Sigmoid colon (tissue), 7 donors: ENCODE measurements around the gene DNAH12. TPM values are rescaled to one million over a fixed set of nuclear protein-coding genes. Genes with fewer than 3 reads are reported as not detected.

Source experiments
- DNase-seq: peaks from one replicate; pipeline ENCODE4 v3.0.0-alpha.2; 2019
- H3K27ac ChIP-seq, 4 donors: fragments of 200-600 bp; sonication (generic); one replicate each; pipeline ENCODE4 v1.5.1; 2016 to 2019; ENCODE audit warnings: mild to moderate bottlenecking in 1 of 4
- H3K27me3 ChIP-seq, 3 donors: fragments of 200-600 bp; sonication (generic); one replicate each; pipeline ENCODE4 v1.5.1; 2019; ENCODE audit warnings: mild to moderate bottlenecking in 1 of 3
- H3K36me3 ChIP-seq, 4 donors: fragments of 200-600 bp; sonication (generic); one replicate each; pipeline ENCODE4 v1.5.1; 2016 to 2019
- H3K4me1 ChIP-seq, 4 donors: fragments of 200-600 bp; sonication (generic); one replicate each; pipeline ENCODE4 v1.5.1; 2017 to 2019
- H3K4me3 ChIP-seq, 4 donors: fragments of 200-600 bp; sonication (generic); one replicate each; pipeline ENCODE4 v1.5.1; 2017 to 2019; ENCODE audit warnings: mild to moderate bottlenecking in 2 of 4, moderate library complexity in 1 of 4
- H3K9me3 ChIP-seq, 4 donors: fragments of 200-600 bp in 3 of 4; sonication (generic) in 3 of 4; one replicate each; pipeline versions ENCODE4 v1.5.1 to v1.6.1; 2013 to 2019
- EP300 ChIP-seq, 4 donors: sonication (generic); formaldehyde crosslinking; IDR thresholded peaks; one replicate each; pipeline ENCODE4 v1.6.1; 2017; ENCODE audit warnings: antibody characterized with exemption in 4 of 4
- POLR2A ChIP-seq, 2 donors: fragments of 450-650 bp; IDR thresholded peaks; one replicate each; pipeline ENCODE4 v1.6.1; 2016; ENCODE audit warnings: antibody characterized with exemption in 2 of 2, mild to moderate bottlenecking in 2 of 2, moderate library complexity in 2 of 2
- POLR2AphosphoS5 ChIP-seq, 4 donors: sonication (generic); formaldehyde crosslinking; IDR thresholded peaks; one replicate each; pipeline ENCODE4 v1.6.1; 2017; ENCODE audit warnings: antibody characterized with exemption in 4 of 4
- WGBS, 2 donors: extraction: QIAGEN DNeasy Blood & Tissue Kit; methylation state at CpG; one replicate each; pipeline ENCODE4 v1.1.7; 2013; 5-methylcytosine and 5-hydroxymethylcytosine counted together
- intact Hi-C: fragments of 100-400 bp; cut with DNase I; formaldehyde crosslinking; loops from one replicate; pipeline ENCODE4 v1.15.1; 2023
- polyA plus RNA-seq, 3 donors: library from polyadenylated mRNA; stranded (reverse); fragments of 200-250 nt; gene quantifications; one replicate each; pipeline ENCODE4 v1.2.3, GENCODE V29; 2013
- total RNA-seq, 4 donors: library from RNA; depleted of rRNA; stranded (reverse); fragments of >200 nt; gene quantifications; one replicate each; pipeline ENCODE4 v1.1.0, GENCODE V29; 2016
- TF ChIP-seq, protein P1 (sequence below), 4 experiments: fragments of 450-650 bp in 3 of 4; fragments of 200-600 bp in 1 of 4; IDR thresholded peaks; one replicate each; pipeline ENCODE4 v1.5.1; 2016 to 2019; ENCODE audit warnings: antibody characterized with exemption in 4 of 4, mild to moderate bottlenecking in 3 of 4, moderate library complexity in 2 of 4
- donor health status: healthy with polysubstance abuse.
- donor health status: Bipolar disorder and iron deficiency.
- donor health status: healthy.

Gene DNAH12
- total and polyA plus RNA-seq, 7 donors = 0.16 to 0.28 (median 0.27) TPM; not detected in 4

DNA sequence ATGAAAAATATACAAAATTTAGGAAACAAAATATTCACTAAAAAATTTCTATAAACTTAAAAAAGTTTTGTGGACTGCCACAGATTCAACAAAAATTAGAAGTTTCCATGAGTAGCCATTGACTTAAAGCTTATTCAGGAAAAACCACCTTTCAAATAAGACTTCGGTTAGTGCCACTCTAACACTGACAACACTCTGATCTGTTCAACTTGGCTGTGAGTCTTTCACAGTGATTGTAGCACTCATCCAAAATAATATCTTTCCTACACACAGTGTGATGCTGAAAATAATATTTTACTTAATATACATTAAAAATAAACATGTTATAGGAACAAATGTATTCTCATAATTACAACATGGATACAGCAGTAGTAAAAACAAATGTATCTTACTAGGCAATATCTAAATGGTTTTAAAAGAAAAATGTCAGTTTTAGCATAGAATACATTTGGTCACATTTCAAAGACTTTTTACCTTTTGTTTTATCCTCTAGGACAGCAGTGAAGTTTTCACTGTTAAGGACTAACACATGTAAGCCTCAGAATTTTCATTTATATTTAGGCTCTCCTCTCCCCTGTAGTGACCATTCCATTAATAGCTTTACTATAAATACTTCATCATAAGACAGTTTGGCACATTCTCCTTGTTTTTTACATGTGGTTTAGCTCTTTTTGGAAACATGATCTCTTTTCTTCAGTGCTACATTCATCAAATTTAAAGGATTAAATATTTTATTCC, 251.8 kb downstream of the DNAH12 start, which contains the start of gene ASB14:
ASB14 (minus strand) TSS at position 527 of the 738 bp plus-strand sequence. CDS start 652 bp downstream, outside the sequence.
- no peak within 1 kb of the TSS for H3K4me3 ChIP-seq
- no peak for TF ChIP-seq POLR2A (IDR thresholded peaks at IDR 0.05)
- no peak for TF ChIP-seq EP300 (IDR thresholded peaks at IDR 0.05)
- TF ChIP-seq, protein P1, sequence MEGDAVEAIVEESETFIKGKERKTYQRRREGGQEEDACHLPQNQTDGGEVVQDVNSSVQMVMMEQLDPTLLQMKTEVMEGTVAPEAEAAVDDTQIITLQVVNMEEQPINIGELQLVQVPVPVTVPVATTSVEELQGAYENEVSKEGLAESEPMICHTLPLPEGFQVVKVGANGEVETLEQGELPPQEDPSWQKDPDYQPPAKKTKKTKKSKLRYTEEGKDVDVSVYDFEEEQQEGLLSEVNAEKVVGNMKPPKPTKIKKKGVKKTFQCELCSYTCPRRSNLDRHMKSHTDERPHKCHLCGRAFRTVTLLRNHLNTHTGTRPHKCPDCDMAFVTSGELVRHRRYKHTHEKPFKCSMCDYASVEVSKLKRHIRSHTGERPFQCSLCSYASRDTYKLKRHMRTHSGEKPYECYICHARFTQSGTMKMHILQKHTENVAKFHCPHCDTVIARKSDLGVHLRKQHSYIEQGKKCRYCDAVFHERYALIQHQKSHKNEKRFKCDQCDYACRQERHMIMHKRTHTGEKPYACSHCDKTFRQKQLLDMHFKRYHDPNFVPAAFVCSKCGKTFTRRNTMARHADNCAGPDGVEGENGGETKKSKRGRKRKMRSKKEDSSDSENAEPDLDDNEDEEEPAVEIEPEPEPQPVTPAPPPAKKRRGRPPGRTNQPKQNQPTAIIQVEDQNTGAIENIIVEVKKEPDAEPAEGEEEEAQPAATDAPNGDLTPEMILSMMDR (IDR thresholded peaks at IDR 0.05) = no peak
- no peak for TF ChIP-seq POLR2AphosphoS5 (IDR thresholded peaks at IDR 0.05)
- 95 to 97% methylated on average over 1 of the region's 1 CpG for WGBS, 2 donors

DNA sequence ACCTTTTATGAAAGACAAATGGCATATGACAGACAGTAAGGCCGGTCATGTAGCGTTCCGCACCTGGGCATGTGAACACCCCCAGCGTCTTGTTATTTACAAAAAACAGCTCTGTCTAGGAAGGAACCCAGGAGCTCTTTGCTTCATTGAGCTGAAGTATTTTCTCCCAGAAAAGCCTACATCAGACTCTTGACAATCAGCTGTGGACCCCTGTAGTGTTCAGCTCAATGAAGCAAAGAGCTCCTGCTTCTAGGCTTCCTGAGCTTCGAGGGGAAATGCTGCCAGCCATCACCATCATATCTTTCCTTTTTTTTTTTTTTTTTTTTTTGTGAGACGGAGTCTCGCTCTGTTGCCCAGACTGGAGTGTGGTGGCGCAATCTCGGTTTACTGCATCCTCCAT, 255.7 kb downstream of the DNAH12 start:
- H3K4me1 ChIP-seq = no peaks in the 10 kb centered on the region
- no peak overlapping the region for H3K4me3 ChIP-seq
- no peaks in the 10 kb centered on the region for H3K27me3 ChIP-seq
- no peak for DNase-seq
- intact Hi-C loops = no loop called here
- WGBS, 2 donors = 88 to 93% methylated on average over 9 of the region's 9 CpGs
- no peaks in the 10 kb centered on the region for H3K9me3 ChIP-seq
- no peak overlapping the region for H3K27ac ChIP-seq
- no peaks in the 10 kb centered on the region for H3K36me3 ChIP-seq
- TF ChIP-seq POLR2AphosphoS5 (IDR thresholded peaks at IDR 0.05) (no peak), EP300 (IDR thresholded peaks at IDR 0.05) (no peak), POLR2A (IDR thresholded peaks at IDR 0.05) (no peak)
- TF ChIP-seq, protein P1 (IDR thresholded peaks at IDR 0.05) = no peak

More for the DNA sequence above, 251.8 kb downstream of the DNAH12 start, which contains the start of gene ASB14:
- no peak within 1 kb of the TSS for H3K27ac ChIP-seq
- no peak for DNase-seq
- H3K9me3 ChIP-seq = no peaks in the 10 kb centered on the region
- intact Hi-C loops = no loop called here
- H3K4me1 ChIP-seq = no peaks in the 10 kb centered on the region
- H3K27me3 ChIP-seq = no peaks in the 10 kb centered on the region
- no peaks in the 10 kb centered on the region for H3K36me3 ChIP-seq

DNA sequence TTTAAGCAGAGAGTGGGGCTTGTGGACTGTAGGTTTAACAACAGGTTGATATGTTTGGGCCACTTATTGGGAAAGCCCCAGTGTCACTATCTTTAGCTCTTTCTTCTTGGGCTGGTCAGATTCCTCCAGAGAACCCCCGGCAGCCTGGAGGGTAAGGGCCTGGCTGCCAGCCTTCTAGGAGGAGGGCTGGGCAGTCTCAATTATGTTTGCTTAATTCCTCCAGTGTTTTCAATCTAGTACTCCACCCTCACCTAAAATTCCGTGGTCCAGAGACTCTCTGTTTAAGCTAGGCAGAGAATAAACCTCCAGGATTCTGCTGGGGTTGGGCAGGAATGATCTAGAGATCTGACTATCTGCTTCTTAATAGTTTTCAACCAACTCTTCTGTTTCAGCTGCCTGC, 256.9 kb downstream of the DNAH12 start:
- WGBS, 2 donors = 42 to 90% methylated on average over 2 of the region's 2 CpGs
- DNase-seq = no peak
- Histone ChIP-seq H3K27ac (no peak overlapping the region), H3K9me3 (no peaks in the 10 kb centered on the region), H3K4me1 (no peaks in the 10 kb centered on the region), H3K27me3 (no peaks in the 10 kb centered on the region), H3K36me3 (no peaks in the 10 kb centered on the region), H3K4me3 (no peak overlapping the region)
- intact Hi-C loops = no loop called here
- TF ChIP-seq EP300 (IDR thresholded peaks at IDR 0.05) = no peak

DNA sequence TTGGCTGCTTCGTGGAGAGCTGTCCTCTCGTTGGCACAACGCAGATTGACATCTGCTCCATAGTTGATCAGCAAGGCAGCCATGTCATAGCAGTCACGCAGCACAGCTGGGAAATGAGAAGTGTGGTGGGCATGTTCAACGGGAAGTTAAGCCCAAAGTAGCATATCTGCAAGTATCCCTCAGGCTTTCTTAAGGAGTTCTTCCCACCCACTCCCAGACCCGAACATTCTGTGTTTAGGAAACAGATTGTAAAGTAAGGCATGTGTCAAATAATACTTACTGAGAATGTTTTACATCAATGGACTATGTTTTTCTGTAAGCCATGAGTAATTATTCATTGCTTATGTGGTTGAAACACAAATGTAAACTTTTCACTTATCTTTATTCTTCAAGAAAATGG, 260.8 kb downstream of the DNAH12 start:
- whole genome bisulfite sequencing, 2 donors = 63 to 67% methylated on average over 6 of the region's 6 CpGs
- H3K4me3 ChIP-seq = no peak overlapping the region
- intact Hi-C loops = no loop called here

DNA sequence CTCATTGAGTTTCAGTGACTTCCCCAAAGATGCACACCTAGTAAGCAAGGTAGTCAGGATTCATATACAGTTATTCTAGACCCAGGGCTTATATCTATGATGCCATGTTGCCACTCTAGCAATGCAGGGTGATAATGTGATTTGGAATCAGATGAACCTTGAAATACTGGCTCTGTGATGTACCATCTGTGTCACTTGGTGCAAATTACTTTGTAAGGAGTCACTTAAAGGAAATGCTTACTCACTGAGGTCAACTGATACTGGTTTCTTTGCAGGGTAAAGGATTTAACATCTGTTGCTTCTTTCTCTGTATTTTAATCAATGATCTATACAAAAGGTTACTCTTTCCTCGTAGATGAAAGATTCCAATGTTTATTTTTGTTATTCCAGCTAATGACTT, 262.4 kb downstream of the DNAH12 start:
- no peaks in the 10 kb centered on the region for H3K4me1 ChIP-seq
- peaks cover 0 to 3% (median 0%) of the 10 kb centered on the region in 4 donors for H3K9me3 ChIP-seq
- peaks cover 0 to 3% (median 0%) of the 10 kb centered on the region in 4 donors for H3K36me3 ChIP-seq
- intact Hi-C loops = no loop called here
- no peak for DNase-seq
- H3K27me3 ChIP-seq = no peaks in the 10 kb centered on the region
- H3K4me3 ChIP-seq = no peak overlapping the region
- TF ChIP-seq EP300 (IDR thresholded peaks at IDR 0.05) = no peak
- TF ChIP-seq POLR2A (IDR thresholded peaks at IDR 0.05) = no peak
- TF ChIP-seq, protein P1 (IDR thresholded peaks at IDR 0.05) = no peak
- no peak for TF ChIP-seq POLR2AphosphoS5 (IDR thresholded peaks at IDR 0.05)
- H3K27ac ChIP-seq = no peak overlapping the region
- WGBS, 2 donors = 49 to 66% methylated on average over 1 of the region's 1 CpG

More for the DNA sequence above, 260.8 kb downstream of the DNAH12 start:
- no peak overlapping the region for H3K27ac ChIP-seq
- H3K9me3 ChIP-seq = peaks cover 0 to 3% (median 0%) of the 10 kb centered on the region in 4 donors
- DNase-seq = no peak
- no peaks in the 10 kb centered on the region for H3K4me1 ChIP-seq
- TF ChIP-seq POLR2A (IDR thresholded peaks at IDR 0.05) = no peak
- TF ChIP-seq EP300 (IDR thresholded peaks at IDR 0.05) = no peak
- TF ChIP-seq POLR2AphosphoS5 (IDR thresholded peaks at IDR 0.05) = no peak
- TF ChIP-seq, protein P1 (IDR thresholded peaks at IDR 0.05) = no peak
- H3K27me3 ChIP-seq = no peaks in the 10 kb centered on the region
- no peaks in the 10 kb centered on the region for H3K36me3 ChIP-seq
